WERI-Rb-1 (cell line): ENCODE measurements around the gene CHL1.

Source experiments
- DNase-seq: peaks from one replicate; pipeline ENCODE4 v3.0.0-alpha.2; 2020
- H3K27ac ChIP-seq: fragments of 250-450 bp; sonication (Bioruptor Pico); 2 replicates; pipeline ENCODE4 v1.5.1; 2020; ENCODE audit warnings: mild to moderate bottlenecking, moderate library complexity
- H3K27me3 ChIP-seq: fragments of 250-450 bp; sonication (Bioruptor Pico); 2 replicates; pipeline ENCODE4 v1.5.1; 2021; ENCODE audit warnings: mild to moderate bottlenecking, low read depth, moderate library complexity; ENCODE audit not compliant: insufficient read depth, severe bottlenecking
- H3K36me3 ChIP-seq: fragments of 250-450 bp; sonication (Bioruptor Pico); 2 replicates; pipeline ENCODE4 v1.5.1; 2020; ENCODE audit warnings: mild to moderate bottlenecking, moderate library complexity
- H3K4me3 ChIP-seq: 2 replicates; pipeline ENCODE4 v1.5.1; 2011; ENCODE audit warnings: low read depth, mild to moderate bottlenecking, control low read depth, low read length
- H3K9me3 ChIP-seq: fragments of 250-450 bp; sonication (Bioruptor Pico); 2 replicates; pipeline ENCODE4 v1.5.1; 2021; ENCODE audit warnings: mild to moderate bottlenecking, moderate library complexity; ENCODE audit not compliant: severe bottlenecking
- TF ChIP-seq, protein P1 (sequence below): IDR thresholded peaks from 2 replicates; pipeline ENCODE4 v1.5.1; 2011; ENCODE audit warnings: low read depth, mild to moderate bottlenecking, control low read depth, inconsistent platforms, low read length

The CHL1 gene

GRCh38 chr3:274927-275326 lies 78.4 kb downstream of the CHL1 start:
- Histone ChIP-seq H3K4me3 (no peak overlapping the region), H3K36me3 (no peaks in the 10 kb centered on the region), H3K27ac (no peak overlapping the region), H3K9me3 (no peaks in the 10 kb centered on the region), H3K27me3 (no peaks in the 10 kb centered on the region)
- no peak for DNase-seq
- TF ChIP-seq, protein P1, sequence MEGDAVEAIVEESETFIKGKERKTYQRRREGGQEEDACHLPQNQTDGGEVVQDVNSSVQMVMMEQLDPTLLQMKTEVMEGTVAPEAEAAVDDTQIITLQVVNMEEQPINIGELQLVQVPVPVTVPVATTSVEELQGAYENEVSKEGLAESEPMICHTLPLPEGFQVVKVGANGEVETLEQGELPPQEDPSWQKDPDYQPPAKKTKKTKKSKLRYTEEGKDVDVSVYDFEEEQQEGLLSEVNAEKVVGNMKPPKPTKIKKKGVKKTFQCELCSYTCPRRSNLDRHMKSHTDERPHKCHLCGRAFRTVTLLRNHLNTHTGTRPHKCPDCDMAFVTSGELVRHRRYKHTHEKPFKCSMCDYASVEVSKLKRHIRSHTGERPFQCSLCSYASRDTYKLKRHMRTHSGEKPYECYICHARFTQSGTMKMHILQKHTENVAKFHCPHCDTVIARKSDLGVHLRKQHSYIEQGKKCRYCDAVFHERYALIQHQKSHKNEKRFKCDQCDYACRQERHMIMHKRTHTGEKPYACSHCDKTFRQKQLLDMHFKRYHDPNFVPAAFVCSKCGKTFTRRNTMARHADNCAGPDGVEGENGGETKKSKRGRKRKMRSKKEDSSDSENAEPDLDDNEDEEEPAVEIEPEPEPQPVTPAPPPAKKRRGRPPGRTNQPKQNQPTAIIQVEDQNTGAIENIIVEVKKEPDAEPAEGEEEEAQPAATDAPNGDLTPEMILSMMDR, result no peak

DNA sequence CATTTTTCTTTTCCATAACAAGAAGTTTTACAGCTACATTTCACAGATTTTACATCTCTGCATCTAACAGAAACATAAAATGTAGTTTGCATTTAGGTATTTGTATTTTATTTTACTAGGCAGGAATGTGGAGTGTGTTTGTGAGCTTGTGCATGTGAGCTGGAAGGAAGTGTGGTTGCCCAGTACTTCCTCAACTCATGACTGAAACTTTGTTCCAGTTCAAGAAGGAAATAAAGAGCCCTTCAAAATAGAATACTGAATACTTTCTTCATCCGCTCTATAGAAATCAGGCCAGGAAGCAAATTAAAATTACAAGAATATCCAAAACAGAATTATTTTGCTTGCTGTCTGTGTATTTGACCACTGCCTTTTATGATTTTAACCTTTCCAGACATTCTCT lies 81.3 kb downstream of the CHL1 start:
- no peak for DNase-seq
- H3K4me3 ChIP-seq, result no peak overlapping the region

DNA sequence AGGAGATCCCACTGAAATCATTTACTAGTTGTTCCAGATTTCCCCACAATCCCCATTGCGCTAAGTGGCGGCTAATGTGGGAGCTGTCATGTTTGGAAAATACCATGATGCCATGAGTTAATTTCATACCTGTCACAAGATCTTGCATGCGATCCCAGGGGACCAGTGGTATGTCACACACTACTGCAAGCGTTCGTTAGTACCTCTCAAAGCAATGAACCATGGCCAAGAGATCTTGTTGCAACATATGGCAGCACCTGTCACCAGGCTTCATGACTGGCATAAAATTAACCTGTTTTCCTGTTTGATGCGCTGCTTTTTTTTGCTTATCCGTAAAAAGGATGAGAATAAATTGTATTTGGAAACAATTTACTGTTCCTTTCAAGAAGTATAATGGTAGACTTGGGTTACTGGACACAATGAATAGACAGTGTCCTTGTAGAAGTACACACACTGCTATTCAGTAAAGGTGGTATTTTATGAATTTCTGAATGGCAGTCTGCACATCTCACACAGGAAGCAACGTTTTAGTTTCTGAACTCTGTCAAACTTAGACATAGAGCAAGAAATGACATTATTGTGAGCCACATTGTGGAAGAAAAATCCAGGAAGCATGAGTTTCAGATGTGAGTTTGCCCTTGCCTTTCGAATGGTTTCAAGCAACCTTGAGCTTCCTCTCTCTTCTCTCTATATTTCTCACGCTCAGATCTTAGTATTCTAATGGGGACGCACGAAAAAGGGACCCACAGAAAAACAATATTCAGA lies 81.9 kb downstream of the CHL1 start:
- DNase-seq, result no peak
- TF ChIP-seq, protein P1, result no peak
- no peak overlapping the region for H3K27ac ChIP-seq
- no peaks in the 10 kb centered on the region for H3K36me3 ChIP-seq
- H3K4me3 ChIP-seq, result no peak overlapping the region
- H3K9me3 ChIP-seq, result no peaks in the 10 kb centered on the region
- H3K27me3 ChIP-seq, result no peaks in the 10 kb centered on the region

More for the DNA sequence above, 81.3 kb downstream of the CHL1 start:
- Histone ChIP-seq H3K36me3 (no peaks in the 10 kb centered on the region), H3K9me3 (no peaks in the 10 kb centered on the region), H3K27ac (no peak overlapping the region), H3K27me3 (no peaks in the 10 kb centered on the region)
- TF ChIP-seq, protein P1, result no peak

GRCh38 chr3:279325-279724 lies 82.8 kb downstream of the CHL1 start:
- H3K27ac ChIP-seq, result no peak overlapping the region
- no peak for DNase-seq
- H3K9me3 ChIP-seq, result no peaks in the 10 kb centered on the region
- no peaks in the 10 kb centered on the region for H3K27me3 ChIP-seq
- H3K36me3 ChIP-seq, result no peaks in the 10 kb centered on the region
- TF ChIP-seq, protein P1, result no peak
- H3K4me3 ChIP-seq, result no peak overlapping the region

DNA sequence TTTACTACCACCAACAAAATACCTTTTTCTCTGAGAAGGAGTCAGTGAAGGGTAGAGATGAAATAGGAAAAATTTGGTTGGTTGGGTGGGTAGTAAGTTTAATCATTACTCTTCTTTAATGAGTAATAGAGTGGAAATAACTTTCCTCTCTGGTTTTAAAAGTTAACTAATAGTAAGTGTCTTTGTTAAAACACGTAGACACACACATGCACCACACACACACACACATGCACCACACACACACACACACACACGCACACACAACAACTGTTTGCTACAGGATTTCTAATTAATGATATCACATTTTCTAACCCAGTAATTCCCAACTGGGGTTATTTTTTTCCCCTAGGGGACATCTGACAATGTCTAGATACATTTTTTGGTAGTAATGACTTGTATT lies 84.1 kb downstream of the CHL1 start:
- DNase-seq, result no peak
- TF ChIP-seq, protein P1, result no peak
- Histone ChIP-seq H3K27me3 (no peaks in the 10 kb centered on the region), H3K36me3 (no peaks in the 10 kb centered on the region), H3K4me3 (no peak overlapping the region), H3K9me3 (no peaks in the 10 kb centered on the region), H3K27ac (no peak overlapping the region)

- Histone ChIP-seq H3K27ac (no peak overlapping the region), H3K4me3 (no peak overlapping the region), H3K9me3 (no peaks in the 10 kb centered on the region), H3K36me3 (no peaks in the 10 kb centered on the region), H3K27me3 (no peaks in the 10 kb centered on the region)
- DNase-seq, result no peak
- TF ChIP-seq, protein P1, result no peak
Observed at GRCh38 chr3:284322-284721, 87.8 kb downstream of the CHL1 start.
